Aorta (tissue), 5 donors: ENCODE data around the gene PFKFB4. TPM values are rescaled to one million over a fixed set of nuclear protein-coding genes. Genes with fewer than 3 reads are reported as not detected.
A peak's percentile ranks its signal among the peaks of the same experiment; 100 is the strongest.
"Not testable (repeated sequence)": the region's sequence is repeated elsewhere in the genome, so short reads cannot be mapped to it uniquely, and the experiment has no call there.

Source experiments
- ATAC-seq: fragments of 200-7000 bp; cut with Tn5 transposase; one replicate; pipeline ENCODE4 v1.9.1; 2022; ENCODE audit warnings: moderate library complexity; ENCODE audit not compliant: low FRiP score
- DNase-seq, 2 donors: peaks; one replicate each; pipeline ENCODE4 v3.0.0-alpha.2; 2020
- H3K27ac ChIP-seq, 2 donors: one replicate each; pipeline ENCODE4 v1.5.1; 2013; ENCODE audit warnings: low read length in 2 of 2, mild to moderate bottlenecking in 2 of 2, moderate library complexity in 2 of 2, control low read depth in 1 of 2, inconsistent platforms in 1 of 2, low read depth in 1 of 2
- H3K27me3 ChIP-seq, 2 donors: one replicate each; pipeline ENCODE4 v1.6.1; 2013; ENCODE audit warnings: control low read depth in 1 of 2, low read length in 1 of 2, mild to moderate bottlenecking in 1 of 2, moderate library complexity in 1 of 2; ENCODE audit not compliant: insufficient read depth in 2 of 2, control insufficient read depth in 1 of 2
- H3K36me3 ChIP-seq, 2 donors: one replicate each; pipeline ENCODE4 v1.6.1; 2013; ENCODE audit warnings: control low read depth in 1 of 2, low read length in 1 of 2, mild to moderate bottlenecking in 1 of 2; ENCODE audit not compliant: insufficient read depth in 2 of 2, control insufficient read depth in 1 of 2
- H3K4me1 ChIP-seq, 2 donors: one replicate each; pipeline ENCODE4 v1.6.1; 2013; ENCODE audit warnings: low read length in 2 of 2, control low read depth in 1 of 2, mild to moderate bottlenecking in 1 of 2, moderate library complexity in 1 of 2; ENCODE audit not compliant: insufficient read depth in 2 of 2, control insufficient read depth in 1 of 2
- H3K4me3 ChIP-seq, 2 donors: one replicate each; pipeline ENCODE4 v1.5.1; 2013; ENCODE audit warnings: low read length in 2 of 2, control low read depth in 1 of 2, mild to moderate bottlenecking in 1 of 2
- H3K9me3 ChIP-seq: one replicate; pipeline ENCODE4 v1.6.1; 2013; ENCODE audit warnings: mild to moderate bottlenecking, low read length; ENCODE audit not compliant: control insufficient read depth
- WGBS, 2 donors: extraction: QIAGEN DNeasy Blood & Tissue Kit; methylation state at CpG; one replicate each; pipeline ENCODE4 v1.1.7; 2013; 5-methylcytosine and 5-hydroxymethylcytosine counted together
- intact Hi-C, 2 donors: fragments of 100-400 bp; cut with DNase I; formaldehyde crosslinking; loops; one replicate each; pipeline versions ENCODE4 v1.14.2 to v1.15.0; 2022
- polyA plus RNA-seq, 2 donors: library from polyadenylated mRNA; stranded (reverse); fragments of 200-250 nt; gene quantifications; one replicate each; pipeline ENCODE4 v1.2.3, GENCODE V29; 2013
- total RNA-seq, 2 donors: library from RNA; stranded (reverse); fragmentation: NEBNext Ultra II Directional; extraction: Animal tissue kit (Norgen Biotek cat#: 25700); gene quantifications; one replicate each; pipeline ENCODE4 v1.2.1, GENCODE V29; 2021
- donor health status: healthy with polysubstance abuse.
- donor health status: Bipolar disorder and iron deficiency.
- donor health status: DM: no; HTN: no; CAD: no.
- donor health status: DM: no; HTN: no; CAD: no.
- donor health status: DM: yes; HTN: yes; CAD: no.

PFKFB4 gene
- total and polyA plus RNA-seq, 4 donors, result 2.8 to 14.6 (median 6.4) TPM

- no peaks in the 10 kb centered on the region for H3K27me3 ChIP-seq
- no peak overlapping the region for H3K4me3 ChIP-seq
- H3K4me1 ChIP-seq, result no peaks in the 10 kb centered on the region
- ATAC-seq (no peak), DNase-seq (no peak)
- WGBS, 2 donors, result 96 to 98% methylated on average over 6 of the region's 6 CpGs
- peaks cover 0 to 5% of the 10 kb centered on the region in 2 donors for H3K36me3 ChIP-seq
- no peaks in the 10 kb centered on the region for H3K9me3 ChIP-seq
- no peak overlapping the region for H3K27ac ChIP-seq
- intact Hi-C loops, result no loop called here
Measured at GRCh38 chr3:48532271-48532976, 24.2 kb downstream of the PFKFB4 start.

- H3K9me3 ChIP-seq, intact Hi-C loops, H3K27me3 ChIP-seq, H3K27ac ChIP-seq, H3K4me1 ChIP-seq, ATAC-seq, H3K4me3 ChIP-seq, H3K36me3 ChIP-seq: not testable (repeated sequence)
- WGBS, 2 donors, result 97% methylated on average over 4 of the region's 4 CpGs
- DNase-seq, result peak in 1 of 2 donors; percentile 1
Measured at GRCh38 chr3:48530701-48531100, 25.9 kb downstream of the PFKFB4 start.

- WGBS, 2 donors, result 90 to 91% methylated on average over 3 of the region's 3 CpGs
- ATAC-seq (no peak), DNase-seq (no peak)
- intact Hi-C loops, result no loop called here
- H3K9me3 ChIP-seq, result no peaks in the 10 kb centered on the region
- H3K4me3 ChIP-seq, result no peak overlapping the region
- peaks cover 0 to 1% of the 10 kb centered on the region in 2 donors for H3K36me3 ChIP-seq
- no peak overlapping the region for H3K27ac ChIP-seq
- H3K27me3 ChIP-seq, result no peaks in the 10 kb centered on the region
- H3K4me1 ChIP-seq, result no peaks in the 10 kb centered on the region
Measured at GRCh38 chr3:48528754-48529153, 27.8 kb downstream of the PFKFB4 start.

- no peak overlapping the region for H3K4me3 ChIP-seq
- ATAC-seq, result no peak
- WGBS, 2 donors, result 92 to 95% methylated on average over 9 of the region's 9 CpGs
- no peak for DNase-seq
- no peak overlapping the region for H3K27ac ChIP-seq
- no peaks in the 10 kb centered on the region for H3K4me1 ChIP-seq
- no peaks in the 10 kb centered on the region for H3K27me3 ChIP-seq
- H3K36me3 ChIP-seq, result peaks cover 0 to 1% of the 10 kb centered on the region in 2 donors
- intact Hi-C loops, result no loop called here
- no peaks in the 10 kb centered on the region for H3K9me3 ChIP-seq
Measured at GRCh38 chr3:48528048-48528447, 28.6 kb downstream of the PFKFB4 start.

- 88 to 95% methylated on average over 9 of the region's 9 CpGs for WGBS, 2 donors
- no peak for ATAC-seq
- H3K36me3 ChIP-seq, result peaks cover 0 to 1% of the 10 kb centered on the region in 2 donors
- no peaks in the 10 kb centered on the region for H3K27me3 ChIP-seq
- H3K4me1 ChIP-seq, result no peaks in the 10 kb centered on the region
- DNase-seq, result no peak
- intact Hi-C loops, result no loop called here
- H3K9me3 ChIP-seq, result no peaks in the 10 kb centered on the region
- no peak overlapping the region for H3K27ac ChIP-seq
- H3K4me3 ChIP-seq, result no peak overlapping the region
Measured at GRCh38 chr3:48524970-48525369, 31.6 kb downstream of the PFKFB4 start.

GRCh38 chr3:48521635-48522034, 35.0 kb downstream of the PFKFB4 start:
- Histone ChIP-seq H3K4me3 (no peak overlapping the region), H3K27me3 (no peaks in the 10 kb centered on the region), H3K36me3 (no peaks in the 10 kb centered on the region), H3K9me3 (no peaks in the 10 kb centered on the region), H3K27ac (no peak overlapping the region), H3K4me1 (no peaks in the 10 kb centered on the region)
- intact Hi-C loops, result no loop called here
- ATAC-seq (no peak), DNase-seq (peak in 1 of 2 donors; percentile 40)
- 93 to 94% methylated on average over 6 of the region's 6 CpGs for WGBS, 2 donors

GRCh38 chr3:48519277-48519643, 37.3 kb downstream of the PFKFB4 start:
- H3K27me3 ChIP-seq, result no peaks in the 10 kb centered on the region
- intact Hi-C loops, result no loop called here
- no peak overlapping the region for H3K27ac ChIP-seq
- H3K4me1 ChIP-seq, result no peaks in the 10 kb centered on the region
- no peaks in the 10 kb centered on the region for H3K36me3 ChIP-seq
- H3K4me3 ChIP-seq, result no peak overlapping the region
- ATAC-seq, result no peak
- DNase-seq, result no peak
- WGBS, 2 donors, result 94 to 95% methylated on average over 9 of the region's 9 CpGs
- H3K9me3 ChIP-seq, result no peaks in the 10 kb centered on the region

- no peak overlapping the region for H3K4me3 ChIP-seq
- no peak overlapping the region for H3K27ac ChIP-seq
- no peaks in the 10 kb centered on the region for H3K36me3 ChIP-seq
- ATAC-seq (no peak), DNase-seq (no peak)
- H3K27me3 ChIP-seq, result no peaks in the 10 kb centered on the region
- WGBS, 2 donors, result 74% methylated on average over 12 of the region's 12 CpGs
- intact Hi-C loops, result no loop called here
- H3K4me1 ChIP-seq, result no peaks in the 10 kb centered on the region
- H3K9me3 ChIP-seq, result no peaks in the 10 kb centered on the region
Measured at GRCh38 chr3:48518638-48519276, 37.8 kb downstream of the PFKFB4 start.

GRCh38 chr3:48518069-48518468, 38.5 kb downstream of the PFKFB4 start:
- intact Hi-C loops, result no loop called here
- peak in 1 of 2 donors; percentile 0 for DNase-seq
- 86 to 90% methylated on average over 6 of the region's 6 CpGs for WGBS, 2 donors
- Histone ChIP-seq H3K4me3 (no peak overlapping the region), H3K4me1 (no peaks in the 10 kb centered on the region), H3K27me3 (no peaks in the 10 kb centered on the region), H3K36me3 (no peaks in the 10 kb centered on the region), H3K9me3 (no peaks in the 10 kb centered on the region), H3K27ac (no peak overlapping the region)
- ATAC-seq, result no peak
